ENCODE measurements around the gene SLC25A24. TPM values are rescaled to one million over a fixed set of nuclear protein-coding genes. Genes with fewer than 3 reads are reported as not detected.
"Not testable (repeated sequence)": the region's sequence is repeated elsewhere in the genome, so short reads cannot be mapped to it uniquely, and the experiment has no call there.

Gene SLC25A24
- total RNA-seq, 1 donor from 2014 or later: 46.6 TPM

DNA sequence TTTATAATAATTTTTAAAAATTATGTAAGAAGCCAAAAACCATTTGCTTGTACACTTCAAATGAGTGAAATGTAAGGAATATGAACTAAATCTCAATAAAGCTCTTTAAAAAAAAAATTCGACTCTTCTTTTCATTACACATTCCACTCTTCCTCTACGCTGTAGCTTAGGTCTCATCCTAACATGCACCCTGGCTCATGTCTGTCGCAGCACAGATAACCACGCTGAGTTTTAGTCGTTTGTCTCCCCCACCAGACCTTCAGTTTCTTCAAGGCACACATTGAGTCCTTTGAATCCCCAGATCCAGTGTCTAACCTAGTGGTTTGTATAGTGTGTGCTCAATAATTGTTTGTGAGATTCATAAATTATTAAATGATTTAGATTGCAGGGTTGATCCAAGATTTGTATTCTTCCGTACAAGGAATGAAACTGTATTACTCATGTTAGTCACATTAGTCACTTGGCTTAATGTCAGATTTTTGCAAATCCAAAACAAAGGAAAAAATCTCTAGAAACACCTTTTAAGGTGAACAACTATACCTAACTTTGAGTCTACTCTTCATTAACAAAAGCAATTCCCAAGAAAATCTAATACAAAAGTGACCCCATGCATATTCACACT lies 57.3 kb downstream of the SLC25A24 start:
- DNase-seq (no peak), ATAC-seq (no peak)
- H3K36me3 ChIP-seq: peaks cover 50% of the 10 kb centered on the region
- no peak overlapping the region for H3K4me3 ChIP-seq
- intact Hi-C loops (cut with DNase I): no loop called here
- no peaks in the 10 kb centered on the region for H3K27me3 ChIP-seq
- H3K27ac ChIP-seq: no peak overlapping the region
- H3K9me3 ChIP-seq: no peaks in the 10 kb centered on the region
- no peaks in the 10 kb centered on the region for H3K4me1 ChIP-seq
- TF ChIP-seq CTCF (IDR thresholded peaks at IDR 0.05): no peak

GRCh38 chr1:108142258-108142657 lies 57.9 kb downstream of the SLC25A24 start:
- ATAC-seq (no peak), DNase-seq (no peak)
- Histone ChIP-seq H3K4me3 (no peak overlapping the region), H3K27ac (no peak overlapping the region), H3K4me1 (no peaks in the 10 kb centered on the region), H3K9me3 (no peaks in the 10 kb centered on the region), H3K27me3 (no peaks in the 10 kb centered on the region), H3K36me3 (peaks cover 50% of the 10 kb centered on the region)
- intact Hi-C loops (cut with DNase I): no loop called here
- TF ChIP-seq CTCF (IDR thresholded peaks at IDR 0.05): no peak

DNA sequence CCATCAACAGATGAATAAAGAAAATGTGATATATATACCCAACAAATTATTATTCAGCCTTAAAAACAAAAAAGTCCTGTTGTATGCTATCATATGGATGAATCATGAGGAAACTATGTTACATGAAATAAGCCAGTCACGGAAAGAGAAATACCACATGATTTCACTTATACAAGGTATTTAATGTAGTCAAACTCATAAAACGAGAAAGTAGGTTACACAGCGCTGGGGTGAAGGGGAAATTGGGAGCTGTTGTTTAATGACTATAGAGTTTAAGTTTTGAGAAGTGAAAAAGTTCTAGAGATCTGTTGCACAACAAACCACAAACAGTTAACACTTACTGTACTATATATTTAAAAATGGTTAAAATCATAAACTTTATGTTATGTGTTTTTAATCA lies 58.5 kb downstream of the SLC25A24 start:
- intact Hi-C loops (cut with DNase I): no loop called here
- peaks cover 50% of the 10 kb centered on the region for H3K36me3 ChIP-seq
- H3K4me1 ChIP-seq: no peaks in the 10 kb centered on the region
- H3K27ac ChIP-seq: no peak overlapping the region
- H3K27me3 ChIP-seq: no peaks in the 10 kb centered on the region
- no peak for DNase-seq
- H3K9me3 ChIP-seq: no peaks in the 10 kb centered on the region
- ATAC-seq: peak; percentile 69
- TF ChIP-seq CTCF (IDR thresholded peaks at IDR 0.05): no peak
- no peak overlapping the region for H3K4me3 ChIP-seq

GRCh38 chr1:108140936-108141335 lies 59.2 kb downstream of the SLC25A24 start:
- no peak overlapping the region for H3K4me3 ChIP-seq
- no peaks in the 10 kb centered on the region for H3K9me3 ChIP-seq
- H3K27ac ChIP-seq: no peak overlapping the region
- TF ChIP-seq CTCF (IDR thresholded peaks at IDR 0.05): no peak
- peaks cover 52% of the 10 kb centered on the region for H3K36me3 ChIP-seq
- no peaks in the 10 kb centered on the region for H3K4me1 ChIP-seq
- ATAC-seq (peak; percentile 23), DNase-seq (no peak)
- intact Hi-C loops (cut with DNase I): no loop called here
- H3K27me3 ChIP-seq: no peaks in the 10 kb centered on the region

DNA sequence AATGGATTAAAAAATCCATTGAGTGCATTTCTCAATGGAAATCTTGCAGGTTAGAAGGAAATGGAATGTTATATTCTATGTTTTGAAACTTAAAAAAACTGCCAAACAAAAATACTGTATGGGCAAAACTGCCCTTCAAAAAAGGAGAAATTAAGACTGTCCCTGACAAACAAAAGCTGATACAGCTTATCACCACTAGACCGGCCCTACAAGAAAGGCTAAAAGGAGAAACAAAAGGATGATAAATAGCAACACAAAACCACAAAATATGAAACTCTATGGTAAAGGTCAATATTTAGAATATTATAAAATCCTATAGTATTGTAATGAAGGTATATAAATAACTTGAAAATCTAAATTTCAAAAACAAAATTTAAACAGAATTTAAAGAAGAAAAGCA lies 60.0 kb downstream of the SLC25A24 start:
- ATAC-seq (no peak), DNase-seq (no peak)
- intact Hi-C loops (cut with DNase I): no loop called here
- H3K4me3 ChIP-seq: no peak overlapping the region
- H3K9me3 ChIP-seq: no peaks in the 10 kb centered on the region
- H3K27me3 ChIP-seq: no peaks in the 10 kb centered on the region
- no peak for TF ChIP-seq CTCF (IDR thresholded peaks at IDR 0.05)
- no peak overlapping the region for H3K27ac ChIP-seq
- H3K36me3 ChIP-seq: peaks cover 58% of the 10 kb centered on the region
- H3K4me1 ChIP-seq: no peaks in the 10 kb centered on the region

DNA sequence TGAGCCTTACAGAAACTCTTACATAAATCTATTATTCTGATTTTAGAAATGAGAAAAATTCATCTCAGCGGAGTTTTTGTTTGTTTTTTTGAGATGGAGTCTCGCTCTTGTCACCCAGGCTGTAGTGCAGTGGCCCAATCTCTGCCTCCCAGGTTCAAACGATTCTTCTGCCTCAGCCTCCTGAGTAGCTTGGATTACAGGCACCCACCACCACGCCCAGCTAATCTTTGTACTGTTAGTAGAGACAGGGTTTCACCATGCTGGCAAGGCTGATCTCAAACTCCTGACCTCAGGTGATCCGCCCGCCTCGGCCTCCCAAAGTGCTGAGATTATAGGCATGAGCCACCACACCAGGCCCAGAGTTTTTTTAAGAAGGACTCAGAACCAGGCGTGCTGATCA lies 60.6 kb downstream of the SLC25A24 start:
- H3K4me1 ChIP-seq; H3K27ac ChIP-seq; intact Hi-C loops (cut with DNase I); DNase-seq; H3K9me3 ChIP-seq; H3K27me3 ChIP-seq; H3K4me3 ChIP-seq; ATAC-seq: not testable (repeated sequence)
- H3K36me3 ChIP-seq: peaks cover 58% of the 10 kb centered on the region

DNA sequence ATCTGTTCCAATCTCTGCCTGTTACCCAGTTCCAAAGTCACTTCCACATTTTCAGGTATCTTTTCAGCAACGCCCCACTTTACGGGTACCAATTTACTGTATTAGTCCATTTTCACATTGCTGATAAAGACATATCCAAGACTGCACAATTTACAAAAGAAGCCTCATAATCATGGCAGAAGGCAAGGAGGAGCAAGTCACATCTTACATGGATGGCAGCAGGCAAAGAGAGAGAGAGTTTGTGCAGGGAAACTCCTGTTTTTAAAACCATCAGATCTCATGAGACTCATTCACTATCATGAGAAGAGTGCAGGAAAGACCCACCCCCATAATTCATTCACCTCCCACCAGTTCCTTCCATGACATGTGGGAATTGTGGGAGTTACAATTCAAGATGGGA lies 67.0 kb downstream of the SLC25A24 start:
- H3K27ac ChIP-seq; H3K4me1 ChIP-seq; H3K4me3 ChIP-seq; intact Hi-C loops (cut with DNase I); H3K27me3 ChIP-seq; DNase-seq; ATAC-seq; H3K9me3 ChIP-seq: not testable (repeated sequence)
- H3K36me3 ChIP-seq: peaks cover 42% of the 10 kb centered on the region

- H3K27me3 ChIP-seq; H3K27ac ChIP-seq; H3K9me3 ChIP-seq; ATAC-seq; DNase-seq; H3K4me3 ChIP-seq; intact Hi-C loops (cut with DNase I); H3K4me1 ChIP-seq: not testable (repeated sequence)
- peaks cover 34% of the 10 kb centered on the region for H3K36me3 ChIP-seq
Observed at GRCh38 chr1:108132367-108132766, 67.8 kb downstream of the SLC25A24 start.

- not testable (repeated sequence) for H3K4me1 ChIP-seq
Observed at GRCh38 chr1:108131281-108131680, 68.9 kb downstream of the SLC25A24 start.

More at GRCh38 chr1:108131281-108131680, 68.9 kb downstream of the SLC25A24 start:
- H3K9me3 ChIP-seq; ATAC-seq; H3K27ac ChIP-seq; H3K27me3 ChIP-seq; H3K4me3 ChIP-seq; intact Hi-C loops (cut with DNase I); DNase-seq: not testable (repeated sequence)
- peaks cover 23% of the 10 kb centered on the region for H3K36me3 ChIP-seq

Data from upper lobe of right lung (tissue), 1 donor.